ENCODE data around the gene JAM3. TPM values are rescaled to one million over a fixed set of nuclear protein-coding genes. Genes with fewer than 3 reads are reported as not detected.

Gene JAM3
- total RNA-seq, 1 donor from 2014 or later: 65.8 TPM

GRCh38 chr11:134120143-134120850 is 51.4 kb downstream of the JAM3 start:
- H3K4me1 ChIP-seq (ENCODE audit: control insufficient read depth in 3 of 3, insufficient read depth in 3 of 3, low read length in 3 of 3): peaks cover 20 to 36% (median 33%) of the 10 kb centered on the region in 3 donors
- peak overlapping the region; percentile 77 for H3K27ac ChIP-seq (ENCODE audit: low read depth, low read length)
- no peaks in the 10 kb centered on the region for H3K27me3 ChIP-seq (ENCODE audit: control insufficient read depth in 3 of 3, insufficient read depth in 3 of 3, low read length in 3 of 3)
- no peaks in the 10 kb centered on the region for H3K9me3 ChIP-seq (ENCODE audit: control insufficient read depth in 3 of 3, low read length in 3 of 3)
- H3K4me3 ChIP-seq (ENCODE audit: low read length in 3 of 3): peak overlapping the region; percentile 55 to 64 (median 63)
- peak overlapping the region; percentile 50 to 69 (median 66) for H3K9ac ChIP-seq (ENCODE audit: low read depth in 1 of 3, low read length in 3 of 3)
- no peaks in the 10 kb centered on the region for H3K36me3 ChIP-seq (ENCODE audit: control insufficient read depth in 3 of 3, insufficient read depth in 3 of 3, low read length in 3 of 3)

DNA sequence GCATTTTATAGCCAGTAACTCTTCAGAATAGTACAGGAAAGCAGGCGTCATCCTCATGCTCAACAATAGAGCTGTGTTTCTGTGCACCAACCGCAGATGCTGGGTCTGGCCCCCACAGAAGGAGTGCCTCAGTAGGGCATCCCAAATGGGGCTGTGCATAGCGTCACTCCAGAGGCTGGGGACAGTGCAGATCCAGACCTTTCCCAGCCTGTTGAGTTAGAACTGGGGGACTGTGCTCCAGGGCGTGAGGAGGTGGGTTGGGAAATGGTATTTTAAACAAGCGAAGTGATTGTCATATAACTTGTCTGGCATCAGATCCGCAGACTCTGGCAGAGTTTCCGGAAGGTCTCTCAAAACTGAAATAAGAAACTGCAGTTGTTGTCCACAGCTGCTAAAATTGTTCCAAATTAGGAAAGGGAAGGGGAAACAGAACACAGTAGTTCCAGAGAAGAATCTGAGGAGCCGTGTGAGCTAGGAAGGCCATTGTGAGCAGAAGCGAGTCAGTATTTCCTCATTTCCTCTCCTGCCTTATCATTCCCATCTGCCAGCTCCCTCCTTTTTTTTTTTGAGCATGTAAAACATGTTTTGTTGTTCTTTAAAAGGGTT is 52.2 kb downstream of the JAM3 start:
- H3K4me3 ChIP-seq (ENCODE audit: low read length in 3 of 3): peak overlapping the region; percentile 55 to 64 (median 63)
- no peaks in the 10 kb centered on the region for H3K36me3 ChIP-seq (ENCODE audit: control insufficient read depth in 3 of 3, insufficient read depth in 3 of 3, low read length in 3 of 3)
- no peaks in the 10 kb centered on the region for H3K9me3 ChIP-seq (ENCODE audit: control insufficient read depth in 3 of 3, low read length in 3 of 3)
- peaks cover 27 to 43% (median 39%) of the 10 kb centered on the region in 3 donors for H3K4me1 ChIP-seq (ENCODE audit: control insufficient read depth in 3 of 3, insufficient read depth in 3 of 3, low read length in 3 of 3)
- peak overlapping the region; percentile 50 to 69 (median 66) for H3K9ac ChIP-seq (ENCODE audit: low read depth in 1 of 3, low read length in 3 of 3)
- H3K27me3 ChIP-seq (ENCODE audit: control insufficient read depth in 3 of 3, insufficient read depth in 3 of 3, low read length in 3 of 3): no peaks in the 10 kb centered on the region
- H3K27ac ChIP-seq (ENCODE audit: low read depth, low read length): peak overlapping the region; percentile 77

- H3K27ac ChIP-seq (ENCODE audit: low read depth, low read length): peak overlapping the region; percentile 49
- H3K27me3 ChIP-seq (ENCODE audit: control insufficient read depth in 3 of 3, insufficient read depth in 3 of 3, low read length in 3 of 3): no peaks in the 10 kb centered on the region
- H3K4me1 ChIP-seq (ENCODE audit: control insufficient read depth in 3 of 3, insufficient read depth in 3 of 3, low read length in 3 of 3): peaks cover 30 to 41% (median 36%) of the 10 kb centered on the region in 3 donors
- H3K9me3 ChIP-seq (ENCODE audit: control insufficient read depth in 3 of 3, low read length in 3 of 3): no peaks in the 10 kb centered on the region
- peak overlapping the region; percentile 59 to 84 (median 70) for H3K9ac ChIP-seq (ENCODE audit: low read depth in 1 of 3, low read length in 3 of 3)
- no peaks in the 10 kb centered on the region for H3K36me3 ChIP-seq (ENCODE audit: control insufficient read depth in 3 of 3, insufficient read depth in 3 of 3, low read length in 3 of 3)
- peak overlapping the region; percentile 73 to 84 (median 74) for H3K4me3 ChIP-seq (ENCODE audit: low read length in 3 of 3)
Observed at GRCh38 chr11:134124660-134125451, 56.0 kb downstream of the JAM3 start.

- peaks cover 24 to 36% (median 30%) of the 10 kb centered on the region in 3 donors for H3K4me1 ChIP-seq (ENCODE audit: control insufficient read depth in 3 of 3, insufficient read depth in 3 of 3, low read length in 3 of 3)
- no peaks in the 10 kb centered on the region for H3K27me3 ChIP-seq (ENCODE audit: control insufficient read depth in 3 of 3, insufficient read depth in 3 of 3, low read length in 3 of 3)
- H3K27ac ChIP-seq (ENCODE audit: low read depth, low read length): peak overlapping the region; percentile 49
- no peaks in the 10 kb centered on the region for H3K36me3 ChIP-seq (ENCODE audit: control insufficient read depth in 3 of 3, insufficient read depth in 3 of 3, low read length in 3 of 3)
- peak overlapping the region; percentile 73 to 84 (median 74) for H3K4me3 ChIP-seq (ENCODE audit: low read length in 3 of 3)
- H3K9ac ChIP-seq (ENCODE audit: low read depth in 1 of 3, low read length in 3 of 3): peak overlapping the region in 2 of 3 donors; percentile 70 to 84
- no peaks in the 10 kb centered on the region for H3K9me3 ChIP-seq (ENCODE audit: control insufficient read depth in 3 of 3, low read length in 3 of 3)
Observed at GRCh38 chr11:134125507-134125906, 56.6 kb downstream of the JAM3 start.

GRCh38 chr11:134126217-134126822 is 57.4 kb downstream of the JAM3 start:
- Histone ChIP-seq H3K27me3 (ENCODE audit: control insufficient read depth in 3 of 3, insufficient read depth in 3 of 3, low read length in 3 of 3) (no peaks in the 10 kb centered on the region), H3K9me3 (ENCODE audit: control insufficient read depth in 3 of 3, low read length in 3 of 3) (peaks cover 0 to 2% (median 0%) of the 10 kb centered on the region in 3 donors), H3K9ac (ENCODE audit: low read depth in 1 of 3, low read length in 3 of 3) (no peak overlapping the region), H3K27ac (ENCODE audit: low read depth, low read length) (peak overlapping the region; percentile 49), H3K36me3 (ENCODE audit: control insufficient read depth in 3 of 3, insufficient read depth in 3 of 3, low read length in 3 of 3) (no peaks in the 10 kb centered on the region), H3K4me3 (ENCODE audit: low read length in 3 of 3) (no peak overlapping the region), H3K4me1 (ENCODE audit: control insufficient read depth in 3 of 3, insufficient read depth in 3 of 3, low read length in 3 of 3) (peaks cover 17 to 28% (median 22%) of the 10 kb centered on the region in 3 donors)

DNA sequence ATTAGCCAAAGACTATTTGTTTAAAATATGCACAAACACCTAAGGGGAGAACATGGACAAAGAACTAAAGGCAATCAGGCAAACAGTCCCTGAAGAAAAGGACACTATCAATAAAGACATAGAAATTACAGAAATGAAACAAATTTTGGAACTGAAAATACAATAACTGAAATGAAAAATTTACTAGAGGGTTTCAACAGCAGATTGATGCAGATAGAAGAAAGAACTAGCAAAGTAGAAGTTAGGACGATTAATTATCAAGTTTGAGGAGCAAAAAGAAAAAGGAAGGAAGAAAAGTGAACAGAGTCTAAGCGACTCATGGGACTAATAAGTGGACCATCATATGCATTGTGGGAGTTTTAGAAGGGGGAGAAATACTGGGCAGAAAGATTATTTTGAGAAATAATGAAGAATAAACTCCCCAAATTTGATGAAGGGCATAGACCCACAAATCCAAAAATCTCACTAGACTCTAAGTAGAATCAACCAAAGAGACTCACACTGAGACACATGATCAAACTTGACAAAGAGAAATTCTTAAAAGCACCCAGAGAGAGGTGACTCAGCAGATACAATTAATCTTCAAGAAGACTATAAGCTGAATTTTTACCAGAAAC is 62.9 kb downstream of the JAM3 start:
- H3K27ac ChIP-seq (ENCODE audit: low read depth, low read length): no peak overlapping the region
- H3K9ac ChIP-seq (ENCODE audit: low read depth in 1 of 3, low read length in 3 of 3): no peak overlapping the region
- no peak overlapping the region for H3K4me3 ChIP-seq (ENCODE audit: low read length in 3 of 3)
- no peaks in the 10 kb centered on the region for H3K27me3 ChIP-seq (ENCODE audit: control insufficient read depth in 3 of 3, insufficient read depth in 3 of 3, low read length in 3 of 3)
- peaks cover 0 to 4% (median 3%) of the 10 kb centered on the region in 3 donors for H3K9me3 ChIP-seq (ENCODE audit: control insufficient read depth in 3 of 3, low read length in 3 of 3)
- H3K36me3 ChIP-seq (ENCODE audit: control insufficient read depth in 3 of 3, insufficient read depth in 3 of 3, low read length in 3 of 3): no peaks in the 10 kb centered on the region
- H3K4me1 ChIP-seq (ENCODE audit: control insufficient read depth in 3 of 3, insufficient read depth in 3 of 3, low read length in 3 of 3): no peaks in the 10 kb centered on the region

DNA sequence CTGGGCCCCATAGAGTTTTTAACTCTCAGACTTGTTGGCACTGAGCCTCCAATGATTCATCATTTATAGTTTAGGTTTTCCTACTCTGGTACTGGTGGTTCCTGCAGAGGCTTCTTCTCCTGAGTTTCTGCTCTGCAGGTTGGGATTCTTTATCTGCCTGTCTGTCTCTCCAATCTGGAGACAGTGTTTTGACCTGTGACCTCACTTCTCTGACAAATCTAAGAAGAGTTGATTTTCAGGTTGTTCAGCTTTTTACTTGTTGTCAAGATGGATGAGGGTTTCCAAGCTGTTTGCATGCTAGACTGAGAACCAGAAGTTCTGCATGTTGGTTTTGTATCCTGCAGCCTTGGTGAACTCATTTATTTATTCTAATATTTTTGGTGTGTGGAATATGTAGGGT is 63.9 kb downstream of the JAM3 start:
- Histone ChIP-seq H3K4me1 (ENCODE audit: control insufficient read depth in 3 of 3, insufficient read depth in 3 of 3, low read length in 3 of 3) (no peaks in the 10 kb centered on the region), H3K36me3 (ENCODE audit: control insufficient read depth in 3 of 3, insufficient read depth in 3 of 3, low read length in 3 of 3) (no peaks in the 10 kb centered on the region), H3K9ac (ENCODE audit: low read depth in 1 of 3, low read length in 3 of 3) (no peak overlapping the region)

GRCh38 chr11:134134167-134134566 is 65.3 kb downstream of the JAM3 start:
- H3K4me3 ChIP-seq (ENCODE audit: low read length in 3 of 3): no peak overlapping the region
- H3K27me3 ChIP-seq (ENCODE audit: control insufficient read depth in 3 of 3, insufficient read depth in 3 of 3, low read length in 3 of 3): no peaks in the 10 kb centered on the region
- no peaks in the 10 kb centered on the region for H3K4me1 ChIP-seq (ENCODE audit: control insufficient read depth in 3 of 3, insufficient read depth in 3 of 3, low read length in 3 of 3)
- H3K27ac ChIP-seq (ENCODE audit: low read depth, low read length): no peak overlapping the region
- H3K9me3 ChIP-seq (ENCODE audit: control insufficient read depth in 3 of 3, low read length in 3 of 3): peaks cover 0 to 4% (median 3%) of the 10 kb centered on the region in 3 donors
- H3K9ac ChIP-seq (ENCODE audit: low read depth in 1 of 3, low read length in 3 of 3): no peak overlapping the region
- H3K36me3 ChIP-seq (ENCODE audit: control insufficient read depth in 3 of 3, insufficient read depth in 3 of 3, low read length in 3 of 3): no peaks in the 10 kb centered on the region

More for the DNA sequence above, 63.9 kb downstream of the JAM3 start:
- H3K9me3 ChIP-seq (ENCODE audit: control insufficient read depth in 3 of 3, low read length in 3 of 3): peaks cover 0 to 4% (median 3%) of the 10 kb centered on the region in 3 donors
- H3K4me3 ChIP-seq (ENCODE audit: low read length in 3 of 3): no peak overlapping the region
- H3K27ac ChIP-seq (ENCODE audit: low read depth, low read length): no peak overlapping the region
- no peaks in the 10 kb centered on the region for H3K27me3 ChIP-seq (ENCODE audit: control insufficient read depth in 3 of 3, insufficient read depth in 3 of 3, low read length in 3 of 3)

DNA sequence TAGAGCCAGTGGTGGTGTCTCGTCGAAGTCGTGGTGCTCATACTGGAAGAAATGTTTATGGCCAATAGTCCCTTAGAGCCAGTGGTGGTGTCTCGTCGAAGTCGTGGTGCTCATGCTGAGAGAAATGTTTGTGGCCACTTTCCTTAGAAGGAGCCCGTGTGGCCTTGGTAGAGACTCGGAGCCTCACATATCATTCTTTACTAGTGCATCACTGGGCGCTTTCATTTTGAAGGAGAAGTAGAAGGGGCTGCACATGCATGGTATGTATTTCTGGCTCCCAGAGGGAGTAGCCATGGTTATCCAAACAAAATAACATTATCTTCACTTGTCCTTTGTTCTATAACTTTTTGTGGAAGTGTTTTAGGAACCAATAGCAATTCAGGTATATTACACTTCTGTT is 69.5 kb downstream of the JAM3 start:
- Histone ChIP-seq H3K4me1 (ENCODE audit: control insufficient read depth in 3 of 3, insufficient read depth in 3 of 3, low read length in 3 of 3) (peaks cover 0 to 6% (median 4%) of the 10 kb centered on the region in 3 donors), H3K27ac (ENCODE audit: low read depth, low read length) (no peak overlapping the region), H3K27me3 (ENCODE audit: control insufficient read depth in 3 of 3, insufficient read depth in 3 of 3, low read length in 3 of 3) (no peaks in the 10 kb centered on the region), H3K9me3 (ENCODE audit: control insufficient read depth in 3 of 3, low read length in 3 of 3) (no peaks in the 10 kb centered on the region), H3K9ac (ENCODE audit: low read depth in 1 of 3, low read length in 3 of 3) (no peak overlapping the region), H3K36me3 (ENCODE audit: control insufficient read depth in 3 of 3, insufficient read depth in 3 of 3, low read length in 3 of 3) (peaks cover 0 to 2% (median 0%) of the 10 kb centered on the region in 3 donors), H3K4me3 (ENCODE audit: low read length in 3 of 3) (no peak overlapping the region)
